HG02840 (cell line): ENCODE results near the gene TROAP.

Experiments
- ATAC-seq: cut with Tn5 transposase; IDR thresholded peaks from one replicate; pipeline ENCODE4 v1.9.1; 2021; ENCODE audit warnings: mild to moderate bottlenecking, moderate library complexity, moderate number of reproducible peaks; ENCODE audit not compliant: unreplicated experiment, low FRiP score

Gene TROAP

DNA sequence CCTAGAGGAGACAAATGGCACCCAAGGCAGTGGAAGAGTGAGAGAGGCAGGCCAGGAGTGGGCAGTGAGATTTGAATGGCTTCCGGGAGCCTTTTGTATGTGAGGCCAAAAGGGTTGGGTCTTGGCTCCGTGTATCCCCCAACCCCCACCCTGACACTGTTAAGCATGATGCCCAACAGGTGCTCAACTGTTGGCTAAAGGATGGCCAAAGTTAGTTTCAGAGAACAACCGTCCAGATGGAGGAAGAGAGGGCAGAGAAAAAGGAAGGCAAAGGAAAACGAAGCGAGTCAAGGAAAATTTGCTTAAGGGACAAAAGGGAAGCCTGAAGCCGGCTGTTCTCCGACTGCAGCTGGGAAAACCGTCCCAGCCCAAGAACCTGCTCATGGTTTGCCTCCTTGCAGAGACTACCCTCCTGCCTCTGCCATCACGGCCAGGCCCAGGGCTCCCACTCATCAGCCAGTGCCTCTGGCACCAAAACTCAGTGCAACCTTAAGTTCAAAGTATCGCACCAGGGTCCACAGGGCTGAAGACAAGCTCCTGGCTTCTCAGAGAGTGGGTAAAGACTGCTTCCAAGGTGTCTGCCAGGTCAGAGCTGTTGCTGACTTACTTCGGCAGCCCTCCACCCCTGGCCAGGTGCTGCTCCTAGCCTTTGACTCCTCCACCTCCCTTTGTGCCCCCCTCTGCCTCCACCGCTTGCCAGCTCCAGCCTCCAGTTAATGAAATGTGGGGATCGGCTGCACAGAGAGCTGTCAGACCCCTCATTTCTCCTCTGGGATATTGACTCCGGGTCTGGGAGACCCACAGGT lies 18.1 kb downstream of the TROAP start:
- ATAC-seq, result no peak

DNA sequence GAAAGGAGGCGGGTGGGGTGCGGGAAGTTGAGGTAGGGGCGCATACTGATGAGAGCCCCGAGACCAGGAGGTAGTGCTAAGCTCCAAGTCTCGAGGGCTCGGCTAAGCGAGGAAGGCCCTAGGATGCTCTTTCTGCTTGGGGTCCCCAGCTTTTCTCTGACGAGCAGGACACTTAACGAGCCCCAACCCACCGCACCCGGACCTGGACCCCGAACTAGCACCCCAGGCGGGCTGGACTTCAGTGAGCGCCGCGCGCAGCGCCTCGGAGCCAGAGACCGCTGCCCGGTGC lies 18.7 kb downstream of the TROAP start:
- no peak for ATAC-seq

GRCh38 chr12:49342066-49342913 lies 19.2 kb downstream of the TROAP start:
- ATAC-seq, result peak; percentile 45

DNA sequence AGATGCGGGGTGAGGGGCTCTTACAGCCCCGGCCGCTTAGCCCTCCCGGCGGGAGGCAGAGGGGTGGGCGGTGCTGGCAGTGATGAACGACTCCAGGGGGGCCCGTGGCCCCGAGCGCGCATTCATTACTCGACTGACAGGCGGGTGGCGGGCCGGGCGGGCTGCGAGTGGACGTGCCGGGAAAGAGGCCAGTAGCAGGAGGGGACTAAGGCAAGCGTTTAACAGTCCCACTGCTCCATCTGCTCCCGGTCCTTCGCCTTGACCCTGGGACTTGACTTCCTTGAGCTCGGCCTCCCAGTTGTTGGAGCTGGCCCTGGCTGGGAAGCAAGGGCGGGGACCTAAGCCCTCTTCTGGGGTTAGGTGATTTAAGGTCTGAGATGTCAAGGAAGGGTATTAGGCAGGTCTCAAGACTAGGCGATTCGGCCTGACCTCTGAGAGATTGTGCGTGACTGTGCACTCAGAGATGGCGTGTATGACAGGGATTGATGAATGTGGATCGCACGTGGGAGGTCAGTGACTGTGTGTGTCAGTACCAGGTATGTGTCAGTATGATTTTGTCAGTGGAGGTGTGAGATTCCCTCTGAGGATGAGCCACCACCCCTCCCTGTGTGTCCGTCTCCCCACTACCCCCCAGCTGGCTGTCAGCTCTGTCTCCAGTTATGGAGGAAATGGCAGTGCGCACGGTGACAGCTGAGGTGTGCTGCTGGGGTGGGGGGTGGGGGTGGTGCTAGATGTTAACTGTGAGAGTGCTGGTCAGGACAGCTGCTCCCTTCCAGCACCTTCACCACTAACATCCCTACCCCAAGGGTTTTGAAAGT lies 20.1 kb downstream of the TROAP start:
- ATAC-seq, result no peak

GRCh38 chr12:49344486-49345050 lies 21.5 kb downstream of the TROAP start:
- no peak for ATAC-seq

- ATAC-seq, result no peak
Observed at GRCh38 chr12:49345051-49345824, 22.2 kb downstream of the TROAP start.

GRCh38 chr12:49345825-49346658 lies 23.0 kb downstream of the TROAP start:
- no peak for ATAC-seq

DNA sequence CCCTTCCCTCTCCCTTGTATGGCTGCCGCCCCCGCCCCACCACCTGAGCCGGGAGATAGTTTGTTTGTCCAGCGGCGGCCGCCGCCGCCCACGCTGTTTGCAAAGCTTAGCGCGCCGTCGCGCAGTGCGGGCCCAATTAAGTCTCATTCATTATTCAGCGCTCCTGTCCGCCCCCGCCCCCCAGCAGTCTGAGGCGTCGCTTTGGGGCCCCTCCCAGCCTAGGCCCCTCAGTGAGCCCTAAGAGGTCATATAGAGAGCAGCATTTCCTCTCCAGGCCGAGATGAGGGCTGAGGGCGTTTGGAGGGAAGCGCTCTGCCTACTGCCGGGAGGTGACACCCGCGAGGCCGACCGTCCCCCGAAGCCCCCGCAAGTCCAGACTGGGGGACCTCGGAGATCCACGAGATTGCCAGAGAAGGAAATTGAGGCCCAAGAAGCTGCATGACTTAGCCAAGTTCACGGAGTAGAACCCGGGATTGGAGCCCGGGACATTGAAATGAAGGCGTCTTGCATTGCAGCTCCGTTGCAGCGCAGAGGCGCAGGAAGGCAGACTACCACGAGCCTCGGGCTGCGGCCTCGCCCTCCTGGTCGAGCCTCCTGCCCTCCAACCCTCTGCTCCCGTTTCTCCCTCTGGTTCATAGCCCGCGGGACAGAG lies 23.7 kb downstream of the TROAP start, which contains the start of gene DNAJC22:
TSS of gene DNAJC22 (plus strand) at position 230 of the 652 bp plus-strand sequence. CDS start 1,985 bp downstream, outside the sequence.
- ATAC-seq, result no peak

DNA sequence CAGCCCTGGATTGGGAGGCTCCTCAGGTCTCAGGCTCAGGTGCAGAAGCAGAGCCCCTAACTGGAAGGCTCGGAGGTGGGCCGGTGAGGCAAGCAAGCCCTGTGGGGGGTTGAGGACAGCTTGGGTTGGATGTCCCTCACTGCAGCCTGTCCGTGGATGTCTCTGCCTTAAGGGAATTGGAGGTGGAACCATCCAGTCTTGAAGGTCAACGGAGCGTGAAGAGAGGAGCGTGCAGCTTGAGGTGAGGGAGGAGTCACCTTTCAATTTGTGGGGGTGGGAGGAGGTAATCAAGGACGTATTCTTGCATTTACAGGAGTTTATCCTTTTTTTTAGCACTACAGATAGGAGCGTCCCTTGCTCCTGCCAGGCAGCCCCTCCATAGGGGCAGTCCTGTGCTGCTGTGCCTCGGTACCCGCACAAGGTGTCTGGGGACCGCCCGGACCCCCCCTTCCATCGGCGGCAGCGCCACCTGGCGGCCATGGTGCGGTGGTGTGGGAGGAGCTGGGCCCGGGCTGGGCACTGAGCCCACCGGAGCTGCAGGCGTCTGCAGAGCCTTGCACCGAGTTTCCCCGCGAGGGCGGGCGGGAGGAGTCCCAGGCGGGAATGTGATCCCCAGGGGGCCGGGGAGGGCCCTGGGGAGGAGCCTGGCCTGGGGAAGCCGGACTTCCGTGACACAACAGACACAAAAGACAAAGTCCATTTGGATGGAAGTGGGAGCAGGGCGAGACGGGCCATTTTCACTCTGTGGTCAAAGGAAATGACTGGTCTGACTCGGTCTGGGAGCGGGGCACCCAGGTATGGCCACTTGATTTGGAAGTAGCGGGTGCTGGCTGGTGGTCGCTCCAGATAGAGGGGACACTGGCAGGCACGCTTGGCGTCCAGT lies 24.5 kb downstream of the TROAP start:
- ATAC-seq, result no peak

- ATAC-seq, result no peak
Observed at GRCh38 chr12:49348781-49349180, 25.7 kb downstream of the TROAP start.

GRCh38 chr12:49349266-49349665 lies 26.2 kb downstream of the TROAP start:
- no peak for ATAC-seq

DNA sequence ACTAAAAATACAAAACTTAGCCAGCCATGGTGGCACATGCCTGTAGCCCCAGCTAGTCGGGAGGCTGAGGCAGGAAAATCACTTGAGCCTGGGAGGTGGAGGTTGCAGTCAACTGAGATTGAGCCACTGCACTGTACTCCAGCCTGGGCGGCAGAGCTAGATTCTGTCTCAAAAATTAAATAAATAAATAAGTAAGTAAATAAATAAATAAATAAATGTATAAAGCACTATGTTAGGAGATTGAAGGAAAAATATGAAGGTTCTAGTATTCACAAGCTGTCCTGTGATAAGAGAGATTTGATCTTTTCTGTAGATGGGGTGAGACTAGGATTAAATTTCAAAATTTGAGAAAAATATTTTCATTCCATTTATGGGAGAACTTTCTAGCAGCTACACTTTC lies 29.3 kb downstream of the TROAP start:
- no peak for ATAC-seq

- ATAC-seq, result no peak
Observed at GRCh38 chr12:49355913-49356312, 32.9 kb downstream of the TROAP start.

DNA sequence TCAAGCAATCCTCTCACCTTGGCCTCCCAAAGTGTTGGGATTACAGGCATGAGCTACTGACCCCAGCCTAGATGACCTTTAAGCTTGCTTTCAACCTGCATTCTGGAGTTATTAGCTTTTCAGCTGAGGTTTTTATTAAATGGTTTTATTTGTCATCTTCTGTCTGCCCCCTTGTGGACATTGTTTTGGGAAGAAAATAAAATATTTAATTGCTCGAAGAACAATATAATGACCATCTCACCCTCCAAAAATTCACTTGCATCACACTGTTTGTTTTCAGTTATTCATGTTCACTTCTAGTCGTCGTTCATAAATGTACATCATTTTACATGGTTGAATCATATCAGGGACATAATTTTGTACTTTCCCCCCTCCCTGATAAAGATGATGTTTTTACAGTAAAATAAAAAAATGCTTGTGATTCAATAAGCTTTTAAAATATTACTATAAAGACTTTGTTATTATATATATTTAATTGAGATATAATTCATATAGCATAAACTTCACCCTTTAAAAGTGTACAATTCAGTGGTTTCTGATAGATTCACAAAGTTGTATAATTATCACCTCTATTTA lies 34.1 kb downstream of the TROAP start:
- ATAC-seq, result no peak

DNA sequence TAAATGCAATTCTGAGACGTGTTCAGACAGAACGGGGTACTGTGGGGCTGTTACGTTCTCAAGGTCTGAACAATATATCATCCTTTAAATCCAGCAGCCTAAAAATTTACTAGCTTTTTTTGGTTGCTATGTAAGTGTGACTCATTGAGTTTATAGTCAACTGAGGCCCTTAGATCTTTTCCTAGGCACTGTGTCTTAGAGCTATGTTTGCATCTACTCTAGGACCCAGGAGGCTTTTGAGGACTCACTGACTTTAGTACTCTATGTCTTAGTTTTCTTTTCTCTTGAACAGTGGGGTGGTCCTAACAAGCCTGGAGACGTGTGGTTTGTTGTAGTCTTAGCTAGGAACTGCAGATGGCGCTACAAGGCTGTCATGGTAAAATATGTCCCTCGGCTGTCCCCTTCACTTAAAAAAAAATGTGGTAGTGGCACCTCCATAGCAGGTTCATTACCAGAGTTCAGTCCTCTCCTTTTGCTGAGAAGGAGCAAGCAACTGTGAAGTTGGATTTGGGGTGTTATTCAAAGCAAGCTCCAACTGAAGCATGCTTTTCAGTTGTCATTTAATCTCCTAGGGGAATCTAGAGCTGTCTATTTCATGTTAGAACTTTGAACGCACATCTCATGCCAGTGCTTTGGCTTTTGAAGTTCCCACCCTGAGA lies 35.6 kb downstream of the TROAP start:
- no peak for ATAC-seq

GRCh38 chr12:49359671-49360070 lies 36.6 kb downstream of the TROAP start:
- no peak for ATAC-seq

DNA sequence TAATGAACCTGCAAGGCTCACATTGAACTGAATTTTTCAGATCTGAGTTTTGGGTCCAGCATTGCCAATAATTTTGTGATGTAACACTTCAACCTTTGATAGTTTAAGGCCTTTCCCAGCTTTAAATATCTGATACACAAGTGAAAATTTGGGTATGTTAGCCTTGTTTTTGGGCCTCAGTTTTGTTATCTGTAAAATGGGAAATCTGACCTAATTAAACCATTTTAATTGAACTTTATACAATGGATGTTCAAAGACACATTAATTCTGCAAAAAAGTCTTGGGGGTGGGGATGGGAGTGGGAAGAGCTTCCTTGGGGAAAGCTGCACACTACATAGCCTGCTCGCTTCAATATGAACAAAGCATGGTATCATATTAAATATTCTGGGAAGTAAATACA lies 39.0 kb downstream of the TROAP start:
- no peak for ATAC-seq
